Adrenal gland (tissue), 12 donors: ENCODE results near the gene KCTD21. TPM values are rescaled to one million over a fixed set of nuclear protein-coding genes. Genes with fewer than 3 reads are reported as not detected.

Experiments
- DNase-seq, 7 donors: peaks; one replicate each; pipeline ENCODE4 v3.0.0-alpha.2; 2019 to 2020
- H3K27ac ChIP-seq, 5 donors: fragments of 200-600 bp; sonication (generic) in 4 of 5; 1 replicate in 3 of 5; 2 replicates in 2 of 5; pipeline versions ENCODE4 v1.5.1 to v1.8.0; 2016 to 2020; ENCODE audit warnings: mild to moderate bottlenecking in 1 of 5
- H3K27me3 ChIP-seq: fragments of 200-600 bp; 2 replicates; pipeline ENCODE4 v1.8.0; 2021
- H3K36me3 ChIP-seq, 2 donors: fragments of 200-600 bp; replicated peaks in 1 of 2; 1 replicate in 1 of 2; 2 replicates in 1 of 2; pipeline versions ENCODE4 v1.5.1 to v1.8.0; 2018 to 2022
- H3K4me1 ChIP-seq, 2 donors: fragments of 200-600 bp; replicated peaks in 1 of 2; 1 replicate in 1 of 2; 2 replicates in 1 of 2; pipeline versions ENCODE4 v1.5.1 to v1.8.0; 2018 to 2021
- H3K4me3 ChIP-seq, 4 donors: fragments of 200-600 bp; sonication (generic) in 3 of 4; one replicate each; pipeline ENCODE4 v1.5.1; 2016 to 2018
- H3K9me3 ChIP-seq, 3 donors: fragments of 200-600 bp; sonication (generic) in 1 of 3; replicated peaks in 1 of 3; 1 replicate in 2 of 3; 2 replicates in 1 of 3; pipeline versions ENCODE4 v1.5.1 to v1.8.0; 2016 to 2021
- CTCF ChIP-seq, 6 experiments: fragments of 450-650 bp in 4 of 6; fragments of 200-600 bp in 2 of 6; sonication (generic) in 1 of 6; IDR thresholded peaks; 1 replicate in 5 of 6; 2 replicates in 1 of 6; pipeline versions ENCODE4 v1.5.1 to v1.8.0; 2016 to 2021; ENCODE audit warnings: antibody characterized with exemption in 6 of 6, mild to moderate bottlenecking in 2 of 6, moderate library complexity in 1 of 6
- POLR2A ChIP-seq, 2 donors: fragments of 450-650 bp; IDR thresholded peaks; one replicate each; pipeline ENCODE4 v1.6.1; 2017; ENCODE audit warnings: antibody characterized with exemption in 2 of 2, mild to moderate bottlenecking in 2 of 2, moderate library complexity in 1 of 2
- WGBS, 4 donors: extraction: QIAGEN DNeasy Blood & Tissue Kit in 2 of 4; methylation state at CpG; one replicate each; pipeline versions ENCODE4 v1.1.5 to v1.1.7; 2013 to 2017; 5-methylcytosine and 5-hydroxymethylcytosine counted together
- intact Hi-C, 2 donors: fragments of 100-400 bp; cut with DNase I; formaldehyde crosslinking; loops; one replicate each; pipeline versions ENCODE4 v1.14.1 to v1.15.0; 2022 to 2023
- polyA plus RNA-seq, 3 donors: library from polyadenylated mRNA; stranded (reverse); fragments of 200-250 nt in 2 of 3; fragments of 350-450 nt in 1 of 3; fragmentation: Illumina TruSeq in 1 of 3; extraction: RNeasy Lipid Tissue Mini Kit (QIAGEN cat#74804) in 1 of 3; gene quantifications; one replicate each; pipeline ENCODE4 v1.2.3, GENCODE V29; 2013 to 2014
- total RNA-seq, 9 donors: library from RNA; depleted of rRNA in 4 of 9; stranded (reverse); fragments of >200 nt in 4 of 9; fragments of 120-200 nt in 1 of 9; fragmentation: NEBNext Ultra II Directional in 1 of 9; extraction: Animal tissue kit (Norgen Biotek cat#: 25700) in 1 of 9; gene quantifications; one replicate each; pipeline versions ENCODE4 v1.1.0 to v1.2.4, GENCODE V29; 2013 to 2023
- donor health status: healthy with polysubstance abuse.
- donor health status: Bipolar disorder and iron deficiency.
- donor health status: DM: yes; HTN: yes; CAD: no.
- donor health status: DM: no; HTN: no; CAD: no.
- donor health status: DM: no; HTN: no; CAD: no.
- donor health status: DM: yes; HTN: yes; CAD: no.

Gene KCTD21
- total and polyA plus RNA-seq, 12 donors = 9.3 to 54.0 (median 26.4) TPM

GRCh38 chr11:78160557-78160956 lies 27.9 kb downstream of the KCTD21 start:
- no peaks in the 10 kb centered on the region for H3K27me3 ChIP-seq
- intact Hi-C loops = no loop called here
- H3K36me3 ChIP-seq = no peaks in the 10 kb centered on the region
- peaks cover 11 to 17% of the 10 kb centered on the region in 2 donors for H3K4me1 ChIP-seq
- no peak for DNase-seq
- no peak overlapping the region for H3K4me3 ChIP-seq
- WGBS, 4 donors = 95 to 100% (median 96%) methylated on average over 1 of the region's 1 CpG
- H3K27ac ChIP-seq = no peak overlapping the region
- no peak for TF ChIP-seq POLR2A (IDR thresholded peaks at IDR 0.05)
- TF ChIP-seq CTCF (IDR thresholded peaks at IDR 0.05) = no peak
- H3K9me3 ChIP-seq = no peaks in the 10 kb centered on the region

- Histone ChIP-seq H3K36me3 (no peaks in the 10 kb centered on the region), H3K9me3 (no peaks in the 10 kb centered on the region), H3K4me3 (no peak overlapping the region), H3K27me3 (no peaks in the 10 kb centered on the region), H3K4me1 (peaks cover 9 to 13% of the 10 kb centered on the region in 2 donors), H3K27ac (peak overlapping the region in 1 of 5 donors; percentile 8)
- intact Hi-C loops = no loop called here
- no peak for DNase-seq
- 61 to 74% (median 71%) methylated on average over 6 of the region's 6 CpGs for WGBS, 4 donors
- TF ChIP-seq POLR2A (IDR thresholded peaks at IDR 0.05) (no peak), CTCF (IDR thresholded peaks at IDR 0.05) (no peak)
Observed at GRCh38 chr11:78158987-78159652, 29.3 kb downstream of the KCTD21 start.

- intact Hi-C loops = no loop called here
- Histone ChIP-seq H3K27ac (no peak overlapping the region), H3K27me3 (no peaks in the 10 kb centered on the region), H3K4me3 (no peak overlapping the region), H3K4me1 (no peaks in the 10 kb centered on the region), H3K9me3 (no peaks in the 10 kb centered on the region), H3K36me3 (no peaks in the 10 kb centered on the region)
- 68 to 80% (median 74%) methylated on average over 6 of the region's 6 CpGs for WGBS, 4 donors
- TF ChIP-seq CTCF (IDR thresholded peaks at IDR 0.05) = no peak
- no peak for DNase-seq
Observed at GRCh38 chr11:78156127-78156844, 32.1 kb downstream of the KCTD21 start.

GRCh38 chr11:78151804-78152203 lies 36.6 kb downstream of the KCTD21 start:
- TF ChIP-seq POLR2A (IDR thresholded peaks at IDR 0.05) (no peak), CTCF (IDR thresholded peaks at IDR 0.05) (no peak)
- Histone ChIP-seq H3K9me3 (no peaks in the 10 kb centered on the region), H3K27me3 (no peaks in the 10 kb centered on the region), H3K4me1 (peaks cover 0 to 18% of the 10 kb centered on the region in 2 donors), H3K36me3 (no peaks in the 10 kb centered on the region), H3K4me3 (no peak overlapping the region), H3K27ac (no peak overlapping the region)
- DNase-seq = no peak
- intact Hi-C loops = no loop called here
